Activated T-cell treated with anti-CD3 and anti-CD28 coated beads, Interleukin-2, amount 50 U/mL, for 24 hours (primary cell): Measurements from ENCODE around the gene SUFU.

ENCODE experiments used
- DNase-seq: peaks from one replicate; pipeline ENCODE4 v3.0.0-alpha.2; 2020
- H3K27ac Mint-ChIP-seq: 2 replicates; pipeline ENCODE4 v1.8.0; 2020; ENCODE audit warnings: mild to moderate bottlenecking, mixed read lengths
- H3K27me3 Mint-ChIP-seq: 2 replicates; pipeline ENCODE4 v1.8.0; 2020; ENCODE audit warnings: mixed read lengths
- H3K36me3 Mint-ChIP-seq: 2 replicates; pipeline ENCODE4 v1.8.0; 2020; ENCODE audit warnings: low read depth, mixed read lengths
- H3K4me1 Mint-ChIP-seq: 2 replicates; pipeline ENCODE4 v1.8.0; 2020; ENCODE audit warnings: low read depth, mixed read lengths
- H3K4me3 Mint-ChIP-seq: 2 replicates; pipeline ENCODE4 v1.8.0; 2020; ENCODE audit warnings: mild to moderate bottlenecking, moderate library complexity, mixed read lengths
- H3K9me3 Mint-ChIP-seq: 2 replicates; pipeline ENCODE4 v1.8.0; 2020; ENCODE audit warnings: mixed read lengths

SUFU gene

DNA sequence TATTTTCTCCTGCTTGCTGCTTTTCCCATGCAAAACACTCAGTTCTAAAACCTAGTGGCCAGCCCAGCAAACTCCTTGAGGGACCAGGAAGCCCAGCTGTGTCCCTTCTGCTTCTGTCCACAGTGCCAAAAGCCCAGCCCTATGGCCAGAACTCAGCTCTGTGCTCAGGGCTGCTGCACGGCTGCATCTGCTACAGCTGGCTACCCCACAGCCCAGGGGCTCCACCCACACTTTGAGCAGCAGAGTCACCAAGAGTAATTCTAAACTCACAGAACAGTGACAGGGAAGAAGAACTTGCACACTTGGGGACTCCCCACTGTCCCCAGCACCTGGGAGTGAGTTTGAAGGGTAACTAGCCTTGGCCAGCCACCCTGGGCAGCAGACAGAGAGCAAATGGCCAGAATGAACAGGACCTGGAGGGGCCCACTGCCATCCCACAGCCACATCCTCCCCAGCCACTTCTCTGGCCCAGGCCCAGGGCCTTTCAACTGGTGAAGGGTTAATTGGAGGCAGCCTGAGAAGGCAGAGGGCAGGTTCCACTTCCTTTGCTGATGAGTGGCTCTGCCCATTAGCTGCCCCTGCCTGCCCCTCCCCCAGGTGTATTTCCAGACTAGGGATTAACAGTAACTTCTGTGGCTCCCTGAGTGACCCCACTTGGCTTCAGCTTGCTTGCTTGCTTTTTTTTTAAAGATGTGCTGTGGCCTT is 112.4 kb downstream of the SUFU start:
- H3K4me3 Mint-ChIP-seq = no peak overlapping the region
- peaks cover 27% of the 10 kb centered on the region for H3K36me3 Mint-ChIP-seq
- no peak overlapping the region for H3K27ac Mint-ChIP-seq
- H3K9me3 Mint-ChIP-seq = no peaks in the 10 kb centered on the region
- H3K4me1 Mint-ChIP-seq = peaks cover 30% of the 10 kb centered on the region
- no peaks in the 10 kb centered on the region for H3K27me3 Mint-ChIP-seq
- no peak for DNase-seq

DNA sequence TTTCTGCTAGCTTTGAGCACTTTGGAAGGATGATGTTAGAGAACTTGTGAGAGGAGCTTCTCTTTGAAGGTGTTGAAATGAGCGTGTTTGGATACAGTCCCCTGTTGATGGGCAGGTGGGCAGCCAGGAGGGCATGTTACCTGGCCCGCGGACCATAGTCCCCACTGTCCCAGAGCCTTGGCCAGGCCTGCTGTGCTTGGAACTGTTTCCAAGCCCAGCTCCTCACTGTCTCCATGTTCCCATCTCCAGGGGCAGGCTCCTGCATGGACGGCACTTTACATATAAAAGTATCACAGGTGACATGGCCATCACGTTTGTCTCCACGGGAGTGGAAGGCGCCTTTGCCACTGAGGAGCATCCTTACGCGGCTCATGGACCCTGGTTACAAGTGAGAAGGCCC is 113.3 kb downstream of the SUFU start:
- Mint-ChIP-seq H3K27ac (no peak overlapping the region), H3K4me1 (peaks cover 26% of the 10 kb centered on the region), H3K9me3 (no peaks in the 10 kb centered on the region), H3K4me3 (no peak overlapping the region), H3K36me3 (peaks cover 27% of the 10 kb centered on the region), H3K27me3 (no peaks in the 10 kb centered on the region)
- no peak for DNase-seq

- no peaks in the 10 kb centered on the region for H3K9me3 Mint-ChIP-seq
- DNase-seq = no peak
- peak overlapping the region; percentile 32 for H3K27ac Mint-ChIP-seq
- H3K27me3 Mint-ChIP-seq = no peaks in the 10 kb centered on the region
- H3K4me3 Mint-ChIP-seq = no peak overlapping the region
- peaks cover 18% of the 10 kb centered on the region for H3K4me1 Mint-ChIP-seq
- H3K36me3 Mint-ChIP-seq = peaks cover 27% of the 10 kb centered on the region
Observed at GRCh38 chr10:102617816-102618215, 114.0 kb downstream of the SUFU start.

GRCh38 chr10:102619281-102619981 is 115.7 kb downstream of the SUFU start:
- Mint-ChIP-seq H3K27me3 (no peaks in the 10 kb centered on the region), H3K4me3 (no peak overlapping the region), H3K36me3 (peaks cover 27% of the 10 kb centered on the region), H3K4me1 (peaks cover 6% of the 10 kb centered on the region), H3K27ac (no peak overlapping the region), H3K9me3 (no peaks in the 10 kb centered on the region)
- DNase-seq = no peak

- Mint-ChIP-seq H3K9me3 (no peaks in the 10 kb centered on the region), H3K27me3 (no peaks in the 10 kb centered on the region), H3K4me3 (no peak overlapping the region), H3K27ac (no peak overlapping the region), H3K4me1 (peaks cover 6% of the 10 kb centered on the region), H3K36me3 (peaks cover 26% of the 10 kb centered on the region)
- no peak for DNase-seq
Observed at GRCh38 chr10:102620138-102620590, 116.4 kb downstream of the SUFU start.

DNA sequence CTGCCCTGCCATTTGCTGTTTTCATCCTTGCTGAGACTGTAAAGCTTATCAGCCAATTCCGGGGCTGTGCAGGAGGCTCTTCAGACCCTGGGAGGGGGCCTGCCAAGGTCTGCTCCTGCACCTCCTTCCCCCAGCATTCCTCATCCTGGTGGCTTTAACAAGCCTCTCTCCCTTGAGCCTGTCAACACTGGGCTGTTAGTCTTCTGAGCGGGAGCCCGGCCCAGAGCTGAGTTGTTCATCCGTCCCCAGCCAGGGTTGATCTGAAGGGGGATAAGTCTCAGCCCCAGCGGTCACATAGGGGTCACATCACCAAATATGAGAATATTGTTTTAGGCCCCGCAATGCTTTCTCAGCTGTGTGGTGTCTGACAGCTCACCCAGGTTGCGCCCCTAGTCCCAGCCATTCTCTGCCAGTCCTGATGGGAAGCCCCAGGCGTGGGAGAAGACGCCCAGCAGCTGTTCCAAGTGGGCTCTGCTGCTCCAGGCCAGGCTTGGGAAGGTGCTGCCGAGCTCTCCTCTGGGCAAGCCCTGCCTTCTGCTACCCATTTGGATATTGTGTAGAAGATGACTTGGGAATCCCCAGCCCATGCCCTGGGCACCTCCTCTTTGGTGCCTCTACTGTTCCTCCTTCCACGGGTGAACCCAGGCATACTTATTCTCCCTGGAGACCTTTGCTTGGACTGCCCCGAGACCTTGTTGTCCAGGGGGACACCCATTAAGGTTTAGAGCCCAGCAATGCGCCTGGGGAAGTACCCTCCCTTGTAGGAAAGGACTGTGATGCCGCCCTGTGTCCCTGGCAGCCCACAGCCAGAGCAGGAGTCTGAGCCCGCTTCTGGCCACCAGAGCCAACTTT is 117.0 kb downstream of the SUFU start:
- H3K27ac Mint-ChIP-seq = peak overlapping the region; percentile 74
- DNase-seq = no peak
- no peaks in the 10 kb centered on the region for H3K27me3 Mint-ChIP-seq
- no peak overlapping the region for H3K4me3 Mint-ChIP-seq
- H3K4me1 Mint-ChIP-seq = peaks cover 6% of the 10 kb centered on the region
- H3K9me3 Mint-ChIP-seq = no peaks in the 10 kb centered on the region
- peaks cover 22% of the 10 kb centered on the region for H3K36me3 Mint-ChIP-seq

- H3K27me3 Mint-ChIP-seq = no peaks in the 10 kb centered on the region
- H3K36me3 Mint-ChIP-seq = peaks cover 17% of the 10 kb centered on the region
- H3K4me1 Mint-ChIP-seq = peaks cover 6% of the 10 kb centered on the region
- no peaks in the 10 kb centered on the region for H3K9me3 Mint-ChIP-seq
- H3K4me3 Mint-ChIP-seq = no peak overlapping the region
- peak overlapping the region; percentile 74 for H3K27ac Mint-ChIP-seq
- DNase-seq = no peak
Observed at GRCh38 chr10:102621443-102622325, 117.9 kb downstream of the SUFU start.

GRCh38 chr10:102624094-102624493 is 120.3 kb downstream of the SUFU start:
- peaks cover 2% of the 10 kb centered on the region for H3K36me3 Mint-ChIP-seq
- H3K9me3 Mint-ChIP-seq = no peaks in the 10 kb centered on the region
- H3K27me3 Mint-ChIP-seq = no peaks in the 10 kb centered on the region
- H3K27ac Mint-ChIP-seq = no peak overlapping the region
- no peak for DNase-seq
- no peak overlapping the region for H3K4me3 Mint-ChIP-seq
- H3K4me1 Mint-ChIP-seq = peaks cover 6% of the 10 kb centered on the region

DNA sequence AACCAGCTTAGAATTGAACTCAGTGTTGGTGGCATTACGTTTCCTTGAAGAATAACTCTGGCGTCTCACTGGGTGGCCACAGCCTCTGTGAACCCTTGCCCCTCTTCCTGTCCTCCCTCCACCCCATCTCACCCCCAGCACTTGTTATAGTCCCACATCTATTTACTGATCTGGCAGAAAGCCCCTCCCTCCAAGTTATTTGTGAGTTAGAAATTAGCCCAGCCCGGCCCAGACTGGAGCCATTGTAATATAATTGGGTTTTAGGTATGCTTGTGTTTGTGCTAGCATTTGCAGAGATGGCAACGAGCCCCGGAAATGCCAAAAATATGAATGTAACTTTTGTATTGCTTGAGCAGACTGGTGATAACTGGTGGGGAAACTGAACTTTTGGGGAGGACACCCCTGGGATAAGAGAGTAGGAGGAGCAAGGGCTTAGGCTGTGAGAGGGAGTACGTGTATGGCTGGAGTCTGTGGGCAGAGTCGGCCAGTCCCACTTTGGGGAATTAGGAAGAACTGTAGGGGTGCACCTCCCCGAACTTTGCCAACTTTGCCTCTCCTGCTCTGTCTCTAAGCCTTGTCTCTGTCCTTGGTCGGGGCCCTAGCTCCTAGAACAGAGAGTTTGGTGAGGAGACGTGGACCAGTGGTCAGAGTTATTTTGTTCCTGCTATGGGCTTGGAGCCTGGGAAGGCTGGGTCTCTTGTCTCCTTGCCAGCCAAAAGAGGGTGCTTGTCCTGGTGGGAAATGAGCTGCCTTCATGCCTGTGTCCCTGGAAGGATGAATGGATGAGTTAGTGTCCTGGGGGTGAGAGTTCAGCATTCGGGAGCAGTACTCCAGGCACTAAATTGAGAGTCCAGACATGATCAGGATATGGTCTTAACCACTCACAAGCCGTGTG is 121.2 kb downstream of the SUFU start:
- H3K9me3 Mint-ChIP-seq = no peaks in the 10 kb centered on the region
- no peaks in the 10 kb centered on the region for H3K27me3 Mint-ChIP-seq
- peaks cover 3% of the 10 kb centered on the region for H3K36me3 Mint-ChIP-seq
- H3K27ac Mint-ChIP-seq = peak overlapping the region; percentile 44
- H3K4me1 Mint-ChIP-seq = peaks cover 6% of the 10 kb centered on the region
- H3K4me3 Mint-ChIP-seq = no peak overlapping the region
- DNase-seq = no peak

- Mint-ChIP-seq H3K4me3 (no peak overlapping the region), H3K4me1 (peaks cover 5% of the 10 kb centered on the region), H3K9me3 (no peaks in the 10 kb centered on the region), H3K27me3 (no peaks in the 10 kb centered on the region), H3K27ac (peak overlapping the region; percentile 37), H3K36me3 (peaks cover 9% of the 10 kb centered on the region)
- DNase-seq = no peak
Observed at GRCh38 chr10:102626026-102626685, 122.4 kb downstream of the SUFU start.

- Mint-ChIP-seq H3K36me3 (peaks cover 9% of the 10 kb centered on the region), H3K27me3 (no peaks in the 10 kb centered on the region), H3K27ac (peak overlapping the region; percentile 55), H3K4me1 (peaks cover 9% of the 10 kb centered on the region), H3K9me3 (no peaks in the 10 kb centered on the region), H3K4me3 (no peak overlapping the region)
- no peak for DNase-seq
Observed at GRCh38 chr10:102627291-102627735, 123.5 kb downstream of the SUFU start.

DNA sequence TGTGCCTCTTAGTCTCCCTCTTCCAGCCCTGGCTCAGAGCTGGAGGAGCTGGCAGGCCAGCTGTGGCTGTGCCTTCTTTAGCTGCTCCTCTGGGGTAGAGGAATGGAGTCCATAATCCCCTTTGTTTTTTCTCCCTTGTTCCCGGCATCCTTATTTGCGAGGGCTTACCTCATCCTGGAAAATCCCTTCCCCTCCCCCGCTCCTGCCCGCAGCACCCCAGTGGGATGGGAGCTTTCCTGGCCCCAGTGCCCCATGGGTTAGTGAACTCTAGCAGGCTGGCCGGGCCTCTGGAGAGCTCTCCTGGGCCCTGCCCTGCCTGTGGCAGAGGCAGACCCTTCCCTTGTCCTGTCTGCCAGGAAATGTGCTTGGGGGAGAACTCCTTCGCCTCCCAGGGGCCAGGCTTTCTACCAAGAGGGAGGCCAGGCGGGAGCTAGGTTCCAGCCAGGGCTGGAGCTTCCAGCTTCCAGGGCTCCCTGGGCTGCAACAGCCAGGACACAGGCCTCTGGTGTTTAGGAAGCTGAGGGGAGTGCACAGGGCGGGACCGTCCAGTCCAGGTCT is 124.0 kb downstream of the SUFU start:
- H3K27ac Mint-ChIP-seq = peak overlapping the region; percentile 55
- H3K27me3 Mint-ChIP-seq = no peaks in the 10 kb centered on the region
- DNase-seq = no peak
- H3K9me3 Mint-ChIP-seq = no peaks in the 10 kb centered on the region
- peaks cover 14% of the 10 kb centered on the region for H3K4me1 Mint-ChIP-seq
- no peak overlapping the region for H3K4me3 Mint-ChIP-seq
- H3K36me3 Mint-ChIP-seq = peaks cover 9% of the 10 kb centered on the region
